ENCODE results near the gene ZC3H7B.

ZC3H7B gene

GRCh38 chr22:41353862-41354575 is 52.7 kb downstream of the ZC3H7B start:
- TF ChIP-seq CTCF (IDR thresholded peaks at IDR 0.05; ENCODE audit: control insufficient read depth, extremely low read depth, insufficient read depth) = no peak
- no peak overlapping the region for H3K4me3 ChIP-seq (ENCODE audit: low read depth, low read length)
- DNase-seq (ENCODE audit: low read depth) = no peak

DNA sequence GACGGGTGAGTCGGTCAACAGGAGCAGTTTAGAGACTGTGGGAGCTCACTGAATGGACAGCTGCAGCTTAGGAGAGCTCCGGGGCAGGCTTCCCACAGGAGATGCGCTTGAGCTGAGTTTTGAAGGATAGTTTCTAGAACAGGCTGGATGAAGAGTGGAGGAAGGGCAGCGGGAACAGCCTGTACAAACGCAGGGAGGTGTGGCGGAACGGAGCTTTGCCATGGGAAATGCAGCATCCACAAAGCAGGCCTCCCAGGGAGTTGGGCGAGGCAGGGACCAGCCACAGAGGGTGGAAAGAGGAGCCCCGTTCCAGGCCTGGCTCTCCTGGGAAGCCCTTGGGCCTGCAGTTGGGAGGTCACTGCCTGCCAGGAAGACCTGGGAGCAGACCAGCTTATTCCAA is 53.7 kb downstream of the ZC3H7B start:
- no peak overlapping the region for H3K4me3 ChIP-seq (ENCODE audit: low read depth, low read length)
- DNase-seq (ENCODE audit: low read depth) = no peak
- no peak for TF ChIP-seq CTCF (IDR thresholded peaks at IDR 0.05; ENCODE audit: control insufficient read depth, extremely low read depth, insufficient read depth)

DNA sequence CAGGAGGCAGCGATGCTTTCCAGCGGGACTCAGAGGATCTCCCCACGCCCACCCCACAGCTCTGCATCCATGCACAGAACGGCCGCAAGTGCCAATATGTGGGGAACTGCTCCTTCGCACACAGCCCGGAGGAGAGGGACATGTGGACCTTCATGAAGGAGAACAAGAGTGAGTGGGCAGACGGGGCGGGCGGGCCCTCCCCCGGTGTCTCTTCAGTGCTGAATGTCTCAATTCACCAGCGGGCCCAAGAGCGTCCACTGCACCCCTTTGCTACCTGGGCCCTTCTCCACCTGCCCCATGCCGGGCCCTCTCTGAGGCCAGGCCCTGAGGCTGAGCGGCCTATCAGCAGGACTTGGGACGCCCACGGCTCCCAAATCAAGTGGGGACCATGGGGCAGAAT is 54.6 kb downstream of the ZC3H7B start:
- DNase-seq (ENCODE audit: low read depth) = no peak
- no peak for TF ChIP-seq CTCF (IDR thresholded peaks at IDR 0.05; ENCODE audit: control insufficient read depth, extremely low read depth, insufficient read depth)
- H3K4me3 ChIP-seq (ENCODE audit: low read depth, low read length) = no peak overlapping the region

GRCh38 chr22:41356430-41357028 is 55.2 kb downstream of the ZC3H7B start:
- TF ChIP-seq CTCF (IDR thresholded peaks at IDR 0.05; ENCODE audit: control insufficient read depth, extremely low read depth, insufficient read depth) = no peak
- DNase-seq (ENCODE audit: low read depth) = no peak
- no peak overlapping the region for H3K4me3 ChIP-seq (ENCODE audit: low read depth, low read length)

- no peak overlapping the region for H3K4me3 ChIP-seq (ENCODE audit: low read depth, low read length)
- TF ChIP-seq CTCF (IDR thresholded peaks at IDR 0.05; ENCODE audit: control insufficient read depth, extremely low read depth, insufficient read depth) = no peak
- no peak for DNase-seq (ENCODE audit: low read depth)
Observed at GRCh38 chr22:41357191-41357590, 55.9 kb downstream of the ZC3H7B start.

GRCh38 chr22:41358927-41359326 is 57.6 kb downstream of the ZC3H7B start:
- no peak for TF ChIP-seq CTCF (IDR thresholded peaks at IDR 0.05; ENCODE audit: control insufficient read depth, extremely low read depth, insufficient read depth)
- no peak overlapping the region for H3K4me3 ChIP-seq (ENCODE audit: low read depth, low read length)
- DNase-seq (ENCODE audit: low read depth) = no peak

- no peak for TF ChIP-seq CTCF (IDR thresholded peaks at IDR 0.05; ENCODE audit: control insufficient read depth, extremely low read depth, insufficient read depth)
- H3K4me3 ChIP-seq (ENCODE audit: low read depth, low read length) = no peak overlapping the region
- no peak for DNase-seq (ENCODE audit: low read depth)
Observed at GRCh38 chr22:41359376-41359775, 58.1 kb downstream of the ZC3H7B start.
